ENCODE results near the gene STARD7. TPM values are rescaled to one million over a fixed set of nuclear protein-coding genes. Genes with fewer than 3 reads are reported as not detected.
A peak's percentile ranks its signal among the peaks of the same experiment; 100 is the strongest.

Gene STARD7
- total and polyA plus RNA-seq, 2 experiments from 2014 or later: 72.2 to 222 TPM

DNA sequence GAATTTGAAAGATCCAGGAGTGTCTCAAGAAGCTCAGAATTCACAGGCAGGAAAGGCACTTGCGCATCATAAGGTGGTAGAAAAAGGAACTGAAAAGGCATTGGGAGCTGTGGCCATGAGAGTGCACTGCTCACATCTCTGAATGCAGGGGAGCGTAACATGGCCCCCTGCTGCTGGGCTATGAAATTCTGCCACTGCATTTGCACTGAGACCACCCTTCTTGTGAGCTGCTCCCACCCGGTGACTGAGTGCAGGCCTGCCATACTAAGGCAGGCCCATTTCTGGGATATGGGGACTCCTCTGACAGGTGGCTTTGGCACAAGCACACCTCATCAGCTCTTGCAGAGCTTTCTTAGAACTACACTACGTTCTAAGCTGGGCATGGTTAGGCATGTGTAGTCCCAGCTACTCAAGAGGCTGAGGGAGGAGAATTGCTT lies 25.3 kb upstream of the STARD7 start:
- no peak overlapping the region for H3K4me3 Mint-ChIP-seq
- H3K79me2 ChIP-seq (replicated peaks; ENCODE audit: insufficient read depth): no peaks in the 10 kb centered on the region
- no peak overlapping the region for H3K27ac ChIP-seq (ENCODE audit: low read depth)
- no peaks in the 10 kb centered on the region for H3K4me1 ChIP-seq (ENCODE audit: insufficient read depth)
- H3K9me2 ChIP-seq (ENCODE audit: insufficient read depth): peaks cover 4% of the 10 kb centered on the region; the same call in 1 of the 2 replicates
- TF ChIP-seq ZNF331 (CRISPR knock-in tag; IDR thresholded peaks at IDR 0.05; ENCODE audit: low read depth): no peak
- TF ChIP-seq, protein P1, sequence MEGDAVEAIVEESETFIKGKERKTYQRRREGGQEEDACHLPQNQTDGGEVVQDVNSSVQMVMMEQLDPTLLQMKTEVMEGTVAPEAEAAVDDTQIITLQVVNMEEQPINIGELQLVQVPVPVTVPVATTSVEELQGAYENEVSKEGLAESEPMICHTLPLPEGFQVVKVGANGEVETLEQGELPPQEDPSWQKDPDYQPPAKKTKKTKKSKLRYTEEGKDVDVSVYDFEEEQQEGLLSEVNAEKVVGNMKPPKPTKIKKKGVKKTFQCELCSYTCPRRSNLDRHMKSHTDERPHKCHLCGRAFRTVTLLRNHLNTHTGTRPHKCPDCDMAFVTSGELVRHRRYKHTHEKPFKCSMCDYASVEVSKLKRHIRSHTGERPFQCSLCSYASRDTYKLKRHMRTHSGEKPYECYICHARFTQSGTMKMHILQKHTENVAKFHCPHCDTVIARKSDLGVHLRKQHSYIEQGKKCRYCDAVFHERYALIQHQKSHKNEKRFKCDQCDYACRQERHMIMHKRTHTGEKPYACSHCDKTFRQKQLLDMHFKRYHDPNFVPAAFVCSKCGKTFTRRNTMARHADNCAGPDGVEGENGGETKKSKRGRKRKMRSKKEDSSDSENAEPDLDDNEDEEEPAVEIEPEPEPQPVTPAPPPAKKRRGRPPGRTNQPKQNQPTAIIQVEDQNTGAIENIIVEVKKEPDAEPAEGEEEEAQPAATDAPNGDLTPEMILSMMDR (conservative IDR thresholded peaks at IDR 0.05; ENCODE audit: low read depth in 2 of 2): 0 out of 4 replicates have a peak, but pooled peaks of 1 of the 2 experiments have one; percentile 3
- TF ChIP-seq, protein P2, sequence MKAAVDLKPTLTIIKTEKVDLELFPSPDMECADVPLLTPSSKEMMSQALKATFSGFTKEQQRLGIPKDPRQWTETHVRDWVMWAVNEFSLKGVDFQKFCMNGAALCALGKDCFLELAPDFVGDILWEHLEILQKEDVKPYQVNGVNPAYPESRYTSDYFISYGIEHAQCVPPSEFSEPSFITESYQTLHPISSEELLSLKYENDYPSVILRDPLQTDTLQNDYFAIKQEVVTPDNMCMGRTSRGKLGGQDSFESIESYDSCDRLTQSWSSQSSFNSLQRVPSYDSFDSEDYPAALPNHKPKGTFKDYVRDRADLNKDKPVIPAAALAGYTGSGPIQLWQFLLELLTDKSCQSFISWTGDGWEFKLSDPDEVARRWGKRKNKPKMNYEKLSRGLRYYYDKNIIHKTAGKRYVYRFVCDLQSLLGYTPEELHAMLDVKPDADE (IDR thresholded peaks at IDR 0.05): no peak
- H3K9me3 Mint-ChIP-seq: no peaks in the 10 kb centered on the region
- no peak overlapping the region for H3K4me3 ChIP-seq
- ATAC-seq (no peak), DNase-seq (ENCODE audit: low spot score) (no peak)
- no peaks in the 10 kb centered on the region for H3K36me3 ChIP-seq (ENCODE audit: insufficient read depth)
- H3K27me3 ChIP-seq (ENCODE audit: insufficient read depth): no peaks in the 10 kb centered on the region
- no peaks in the 10 kb centered on the region for H4K20me1 ChIP-seq (replicated peaks; ENCODE audit: insufficient read depth)
- H3K27me3 Mint-ChIP-seq (ENCODE audit: insufficient read depth, low read depth, poor library complexity): peaks cover under 1% of the 10 kb centered on the region
- peaks cover 4% of the 10 kb centered on the region; the same call in 2 of the 3 replicates for H3K4me1 Mint-ChIP-seq
- H3K4me2 ChIP-seq: no peak overlapping the region
- H3K27ac Mint-ChIP-seq: no peak overlapping the region
- no peaks in the 10 kb centered on the region for H3K36me3 Mint-ChIP-seq (ENCODE audit: low read depth)
- no peak overlapping the region for H2AFZ ChIP-seq
- H3F3A ChIP-seq (replicated peaks; ENCODE audit: low read depth): no peaks in the 10 kb centered on the region

- H3K27me3 Mint-ChIP-seq (ENCODE audit: insufficient read depth, low read depth, poor library complexity): no peaks in the 10 kb centered on the region
- no peak overlapping the region for H3K27ac Mint-ChIP-seq
- TF ChIP-seq, protein P2 (IDR thresholded peaks at IDR 0.05): no peak
- no peak for TF ChIP-seq CREB1 (CRISPR knock-in tag; IDR thresholded peaks at IDR 0.05; ENCODE audit: low read depth)
- TF ChIP-seq, protein P3, sequence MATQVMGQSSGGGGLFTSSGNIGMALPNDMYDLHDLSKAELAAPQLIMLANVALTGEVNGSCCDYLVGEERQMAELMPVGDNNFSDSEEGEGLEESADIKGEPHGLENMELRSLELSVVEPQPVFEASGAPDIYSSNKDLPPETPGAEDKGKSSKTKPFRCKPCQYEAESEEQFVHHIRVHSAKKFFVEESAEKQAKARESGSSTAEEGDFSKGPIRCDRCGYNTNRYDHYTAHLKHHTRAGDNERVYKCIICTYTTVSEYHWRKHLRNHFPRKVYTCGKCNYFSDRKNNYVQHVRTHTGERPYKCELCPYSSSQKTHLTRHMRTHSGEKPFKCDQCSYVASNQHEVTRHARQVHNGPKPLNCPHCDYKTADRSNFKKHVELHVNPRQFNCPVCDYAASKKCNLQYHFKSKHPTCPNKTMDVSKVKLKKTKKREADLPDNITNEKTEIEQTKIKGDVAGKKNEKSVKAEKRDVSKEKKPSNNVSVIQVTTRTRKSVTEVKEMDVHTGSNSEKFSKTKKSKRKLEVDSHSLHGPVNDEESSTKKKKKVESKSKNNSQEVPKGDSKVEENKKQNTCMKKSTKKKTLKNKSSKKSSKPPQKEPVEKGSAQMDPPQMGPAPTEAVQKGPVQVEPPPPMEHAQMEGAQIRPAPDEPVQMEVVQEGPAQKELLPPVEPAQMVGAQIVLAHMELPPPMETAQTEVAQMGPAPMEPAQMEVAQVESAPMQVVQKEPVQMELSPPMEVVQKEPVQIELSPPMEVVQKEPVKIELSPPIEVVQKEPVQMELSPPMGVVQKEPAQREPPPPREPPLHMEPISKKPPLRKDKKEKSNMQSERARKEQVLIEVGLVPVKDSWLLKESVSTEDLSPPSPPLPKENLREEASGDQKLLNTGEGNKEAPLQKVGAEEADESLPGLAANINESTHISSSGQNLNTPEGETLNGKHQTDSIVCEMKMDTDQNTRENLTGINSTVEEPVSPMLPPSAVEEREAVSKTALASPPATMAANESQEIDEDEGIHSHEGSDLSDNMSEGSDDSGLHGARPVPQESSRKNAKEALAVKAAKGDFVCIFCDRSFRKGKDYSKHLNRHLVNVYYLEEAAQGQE (IDR thresholded peaks at IDR 0.05; ENCODE audit: unreplicated experiment): no peak
- TF ChIP-seq ZNF114 (CRISPR knock-in tag; IDR thresholded peaks at IDR 0.05): no peak
- H3K9me2 ChIP-seq (ENCODE audit: insufficient read depth): peaks cover 4% of the 10 kb centered on the region; the same call in 1 of the 2 replicates
- H3K27ac ChIP-seq (ENCODE audit: low read depth): no peak overlapping the region
- no peaks in the 10 kb centered on the region for H3K79me2 ChIP-seq (replicated peaks; ENCODE audit: insufficient read depth)
- no peaks in the 10 kb centered on the region for H3K36me3 ChIP-seq (ENCODE audit: insufficient read depth)
- H3K9me3 Mint-ChIP-seq: no peaks in the 10 kb centered on the region
- no peaks in the 10 kb centered on the region for H3F3A ChIP-seq (replicated peaks; ENCODE audit: low read depth)
- ATAC-seq: no peak
- H3K4me1 ChIP-seq (ENCODE audit: insufficient read depth): no peaks in the 10 kb centered on the region
- H3K4me3 Mint-ChIP-seq: no peak overlapping the region
- H3K4me1 Mint-ChIP-seq: peaks cover 4% of the 10 kb centered on the region; the same call in 2 of the 3 replicates
- no peaks in the 10 kb centered on the region for H3K36me3 Mint-ChIP-seq (ENCODE audit: low read depth)
- no peak overlapping the region for H2AFZ ChIP-seq
- H3K4me2 ChIP-seq: no peak overlapping the region
- no peaks in the 10 kb centered on the region for H4K20me1 ChIP-seq (replicated peaks; ENCODE audit: insufficient read depth)
- H3K4me3 ChIP-seq: no peak overlapping the region
- no peak for DNase-seq (ENCODE audit: low spot score)
- H3K27me3 ChIP-seq (ENCODE audit: insufficient read depth): no peaks in the 10 kb centered on the region
These were observed 24.8 kb upstream of the STARD7 start for GRCh38 chr2:96233436-96233835.
